ENCODE measurements around the gene CDH11.
A peak's percentile ranks its signal among the peaks of the same experiment; 100 is the strongest.

GRCh38 chr16:65125871-65126270 lies 4.0 kb upstream of the CDH11 start:
- TF ChIP-seq CTCF (conservative IDR thresholded peaks at IDR 0.05; ENCODE audit: low read depth, low read length) = no peak
- peak; percentile 79 for TF ChIP-seq CEBPB (IDR thresholded peaks at IDR 0.05; ENCODE audit: low read depth, low read length)
- TF ChIP-seq RFX5 (IDR thresholded peaks at IDR 0.05; ENCODE audit: low read depth, low read length) = no peak
- no peak for TF ChIP-seq USF2 (IDR thresholded peaks at IDR 0.05; ENCODE audit: low read depth, low read length)
- TF ChIP-seq BHLHE40 (IDR thresholded peaks at IDR 0.05; ENCODE audit: low read depth, low read length) = no peak
- no peak for TF ChIP-seq POLR2A (IDR thresholded peaks at IDR 0.05; ENCODE audit: low read depth, low read length)
- TF ChIP-seq CHD1 (IDR thresholded peaks at IDR 0.05; ENCODE audit: low read depth, low read length) = no peak
- no peak for TF ChIP-seq NFE2L2 (IDR thresholded peaks at IDR 0.05; ENCODE audit: low read depth, low read length)
- TF ChIP-seq MXI1 (IDR thresholded peaks at IDR 0.05; ENCODE audit: borderline replicate concordance, low read depth, low read length) = no peak
